GM21717 (cell line): Measurements from ENCODE around the gene RYR2.

Source experiments
- ATAC-seq: cut with Tn5 transposase; IDR thresholded peaks from one replicate; pipeline ENCODE4 v1.9.1; 2021; ENCODE audit warnings: mild to moderate bottlenecking, moderate library complexity; ENCODE audit not compliant: unreplicated experiment

Gene RYR2

GRCh38 chr1:237711281-237711680 is 669.3 kb downstream of the RYR2 start:
- no peak for ATAC-seq

GRCh38 chr1:237712082-237712481 is 670.1 kb downstream of the RYR2 start:
- ATAC-seq, result no peak

- ATAC-seq, result no peak
Measured at GRCh38 chr1:237712586-237713157, 670.7 kb downstream of the RYR2 start.

GRCh38 chr1:237713916-237714315 is 671.9 kb downstream of the RYR2 start:
- ATAC-seq, result no peak

- no peak for ATAC-seq
Measured at GRCh38 chr1:237717106-237717505, 675.1 kb downstream of the RYR2 start.

- ATAC-seq, result no peak
Measured at GRCh38 chr1:237730826-237731350, 688.9 kb downstream of the RYR2 start.

GRCh38 chr1:237732657-237733056 is 690.7 kb downstream of the RYR2 start:
- no peak for ATAC-seq

GRCh38 chr1:237736372-237737029 is 694.5 kb downstream of the RYR2 start:
- no peak for ATAC-seq

- ATAC-seq, result no peak
Measured at GRCh38 chr1:237737448-237737847, 695.5 kb downstream of the RYR2 start.

- no peak for ATAC-seq
Measured at GRCh38 chr1:237737938-237738610, 696.1 kb downstream of the RYR2 start.

- ATAC-seq, result no peak
Measured at GRCh38 chr1:237740846-237741245, 698.9 kb downstream of the RYR2 start.

- ATAC-seq, result no peak
Measured at GRCh38 chr1:237745545-237745944, 703.6 kb downstream of the RYR2 start.

GRCh38 chr1:237748171-237748960 is 706.4 kb downstream of the RYR2 start:
- ATAC-seq, result no peak

GRCh38 chr1:237749122-237749521 is 707.1 kb downstream of the RYR2 start:
- ATAC-seq, result no peak

- no peak for ATAC-seq
Measured at GRCh38 chr1:237751090-237751489, 709.1 kb downstream of the RYR2 start.

- peak; percentile 52 for ATAC-seq
Measured at GRCh38 chr1:237754627-237755026, 712.6 kb downstream of the RYR2 start.

- ATAC-seq, result no peak
Measured at GRCh38 chr1:237756304-237756967, 714.5 kb downstream of the RYR2 start.

- ATAC-seq, result no peak
Measured at GRCh38 chr1:237759377-237759776, 717.4 kb downstream of the RYR2 start.

- ATAC-seq, result no peak
Measured at GRCh38 chr1:237760951-237761350, 719.0 kb downstream of the RYR2 start.

GRCh38 chr1:237763137-237763536 is 721.2 kb downstream of the RYR2 start:
- ATAC-seq, result no peak

GRCh38 chr1:237763751-237764150 is 721.8 kb downstream of the RYR2 start:
- no peak for ATAC-seq
